ENCODE measurements around the gene CDK3. TPM values are rescaled to one million over a fixed set of nuclear protein-coding genes. Genes with fewer than 3 reads are reported as not detected.
"Not testable (repeated sequence)": the region's sequence is repeated elsewhere in the genome, so short reads cannot be mapped to it uniquely, and the experiment has no call there.

CDK3 gene
- total RNA-seq, 2 experiments from 2014 or later, result 7.3 to 12.8 TPM

DNA sequence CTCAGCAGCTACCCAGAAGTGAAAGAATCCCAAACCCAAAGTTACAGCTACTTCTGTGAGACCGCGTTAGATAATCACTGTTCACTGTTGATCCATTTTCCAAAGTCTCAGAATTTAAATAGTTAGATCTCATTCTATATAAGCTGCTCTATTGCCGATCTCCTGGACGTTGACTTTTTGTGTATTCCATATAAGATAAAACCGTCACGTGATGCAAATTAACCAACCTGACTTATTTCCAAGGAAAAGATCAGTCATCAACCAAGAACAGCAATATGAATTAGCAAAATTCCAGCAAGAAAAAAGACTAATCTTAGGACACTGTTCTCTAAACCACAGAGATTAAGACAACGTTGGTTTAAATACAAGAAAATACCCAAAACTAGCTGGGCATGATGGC is 30.0 kb upstream of the CDK3 start:
- no peaks in the 10 kb centered on the region for H3K9me3 ChIP-seq (ENCODE audit: low read length)
- TF ChIP-seq EZH2phosphoT487 (IDR thresholded peaks at IDR 0.05; ENCODE audit: borderline replicate concordance, low read depth, low read length) (no peak), CTCF (conservative IDR thresholded peaks at IDR 0.05; ENCODE audit: low read length) (no peak)
- H3K79me2 ChIP-seq (ENCODE audit: insufficient read depth, low read depth, low read length), result no peaks in the 10 kb centered on the region
- no peaks in the 10 kb centered on the region for H4K20me1 ChIP-seq (ENCODE audit: insufficient read depth, low read length)
- CTCF ChIA-PET (ENCODE audit: unreplicated experiment), result no interaction called here
- intact Hi-C loops (cut with micrococcal nuclease; ENCODE audit: unreplicated experiment), result loop anchor here (10.0 kb wide), 1 partner anchor 186 kb away; the partner anchor contains the start of gene UNK
- no peak overlapping the region for H2AFZ ChIP-seq (ENCODE audit: low read length)
- BruUV-seq (replicated peaks), result no TSS peak
- no peaks in the 10 kb centered on the region for H3K9me2 ChIP-seq (ENCODE audit: insufficient read depth, low read length)
- no peak for DNase-seq (ENCODE audit: low spot score)
- H3K4me3 ChIP-seq (ENCODE audit: low read depth, low read length, poor library complexity, severe bottlenecking), result no peak overlapping the region
- no peak overlapping the region for H3K4me2 ChIP-seq (ENCODE audit: low read length)
- H3K4me1 ChIP-seq (ENCODE audit: insufficient read depth, low read length, poor library complexity, severe bottlenecking), result peaks cover 5% of the 10 kb centered on the region
- H3K27ac ChIP-seq (ENCODE audit: low read depth, low read length, poor library complexity, severe bottlenecking), result no peak overlapping the region
- peaks cover 6% of the 10 kb centered on the region; the same call in 1 of the 2 replicates for H3K36me3 ChIP-seq (ENCODE audit: insufficient read depth, low read length)
- POLR2A ChIA-PET, result interaction anchor here (1.0 to 1.9 kb wide), 3 partner anchors 11 to 15 kb away, joined by 3 to 5 read pairs (median 4); no protein-coding TSS in a partner anchor

DNA sequence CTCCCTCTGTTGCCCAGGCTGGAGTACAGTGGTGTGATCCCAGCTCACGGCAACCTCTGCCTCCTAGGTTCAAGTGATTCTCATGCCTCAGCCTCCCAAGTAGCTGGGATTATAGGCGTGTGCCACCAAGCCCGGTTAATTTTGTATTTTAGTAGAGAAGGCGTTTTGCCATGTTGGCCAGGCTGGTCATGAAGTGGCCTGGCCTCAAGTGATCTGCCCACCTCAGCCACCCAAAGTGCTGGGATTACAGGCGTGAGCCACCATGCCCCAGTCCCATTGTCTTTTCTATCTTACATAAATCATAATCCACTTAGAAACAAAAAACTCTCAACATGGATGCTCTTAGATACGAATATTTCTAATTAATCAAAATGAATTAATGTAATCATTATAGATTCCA is 25.5 kb upstream of the CDK3 start:
- H3K36me3 ChIP-seq (ENCODE audit: insufficient read depth, low read length); H3K4me2 ChIP-seq (ENCODE audit: low read length); H2AFZ ChIP-seq (ENCODE audit: low read length); POLR2A ChIA-PET; DNase-seq (ENCODE audit: low spot score); H3K9me2 ChIP-seq (ENCODE audit: insufficient read depth, low read length); BruUV-seq (replicated peaks); H3K4me3 ChIP-seq (ENCODE audit: low read depth, low read length, poor library complexity, severe bottlenecking); H3K9me3 ChIP-seq (ENCODE audit: low read length); H3K27ac ChIP-seq (ENCODE audit: low read depth, low read length, poor library complexity, severe bottlenecking); H4K20me1 ChIP-seq (ENCODE audit: insufficient read depth, low read length): not testable (repeated sequence)
- intact Hi-C loops (cut with micrococcal nuclease; ENCODE audit: unreplicated experiment), result loop anchor here (10.0 kb wide), 1 partner anchor 190 kb away; the partner anchor contains the start of gene UNK
- H3K79me2 ChIP-seq (ENCODE audit: insufficient read depth, low read depth, low read length), result peaks cover 16% of the 10 kb centered on the region; the same call in 1 of the 2 replicates
- peaks cover 24% of the 10 kb centered on the region for H3K4me1 ChIP-seq (ENCODE audit: insufficient read depth, low read length, poor library complexity, severe bottlenecking)
- CTCF ChIA-PET (ENCODE audit: unreplicated experiment), result interaction anchor here (0.6 kb wide), 1 partner anchor 128 kb away, joined by 10 read pairs; the partner anchor contains the start of gene EXOC7

DNA sequence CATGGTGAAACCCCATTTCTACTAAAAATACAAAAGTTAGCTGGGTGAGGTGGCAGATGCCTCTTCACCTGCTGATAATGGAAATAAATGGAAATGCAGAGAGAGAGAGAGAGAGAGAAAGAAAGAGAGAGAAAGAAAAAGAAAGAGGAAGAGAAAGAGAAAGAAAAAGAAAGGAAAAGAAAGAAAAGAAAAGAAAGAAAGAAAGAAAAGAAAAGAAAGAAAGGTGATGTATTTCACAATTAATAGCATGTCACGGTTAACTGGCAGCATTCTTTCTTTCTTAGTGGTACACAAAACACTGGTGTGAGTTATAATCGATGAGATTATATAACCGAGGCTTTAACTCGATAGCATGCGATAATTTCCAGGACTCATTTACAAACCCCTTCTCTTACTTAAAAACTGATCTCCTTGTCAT is 24.9 kb upstream of the CDK3 start:
- Histone ChIP-seq H3K27ac (ENCODE audit: low read depth, low read length, poor library complexity, severe bottlenecking) (no peak overlapping the region), H3K79me2 (ENCODE audit: insufficient read depth, low read depth, low read length) (peaks cover 22% of the 10 kb centered on the region; the same call in 1 of the 2 replicates), H3K4me2 (ENCODE audit: low read length) (peak overlapping the region; percentile 9; the same call in 1 of the 2 replicates), H3K4me1 (ENCODE audit: insufficient read depth, low read length, poor library complexity, severe bottlenecking) (peaks cover 28% of the 10 kb centered on the region), H3K9me2 (ENCODE audit: insufficient read depth, low read length) (no peaks in the 10 kb centered on the region), H3K36me3 (ENCODE audit: insufficient read depth, low read length) (peaks cover 6% of the 10 kb centered on the region; the same call in 1 of the 2 replicates), H3K9me3 (ENCODE audit: low read length) (no peaks in the 10 kb centered on the region), H2AFZ (ENCODE audit: low read length) (no peak overlapping the region), H3K4me3 (ENCODE audit: low read depth, low read length, poor library complexity, severe bottlenecking) (no peak overlapping the region), H4K20me1 (ENCODE audit: insufficient read depth, low read length) (no peaks in the 10 kb centered on the region)
- POLR2A ChIA-PET, result no interaction called here
- no peak for DNase-seq (ENCODE audit: low spot score)
- no peak for TF ChIP-seq EZH2phosphoT487 (IDR thresholded peaks at IDR 0.05; ENCODE audit: borderline replicate concordance, low read depth, low read length)
- no peak for TF ChIP-seq CTCF (conservative IDR thresholded peaks at IDR 0.05; ENCODE audit: low read length)
- no TSS peak for BruUV-seq (replicated peaks)
- CTCF ChIA-PET (ENCODE audit: unreplicated experiment), result no interaction called here
- intact Hi-C loops (cut with micrococcal nuclease; ENCODE audit: unreplicated experiment), result loop anchor here (10.0 kb wide), 1 partner anchor 191 kb away; the partner anchor contains the start of gene UNK
